Neural progenitor cell (in vitro differentiated cells): ENCODE results near the gene DOCK9.

Experiments used
- EZH2 ChIP-seq: fragments of 200-600 bp; sonication (generic); IDR thresholded peaks from 2 replicates; pipeline ENCODE4 v1.6.1; 2017; ENCODE audit warnings: antibody characterized with exemption, mild to moderate bottlenecking, moderate library complexity
- EZH2phosphoT487 ChIP-seq: fragments of 200-600 bp; sonication (generic); IDR thresholded peaks from 2 replicates; pipeline ENCODE4 v1.6.1; 2017; ENCODE audit warnings: antibody characterized with exemption
- TF ChIP-seq, protein P1 (sequence below): fragments of 200-600 bp; sonication (generic); IDR thresholded peaks from 2 replicates; pipeline ENCODE4 v1.5.1; 2017; ENCODE audit warnings: antibody characterized with exemption, mild to moderate bottlenecking

DNA sequence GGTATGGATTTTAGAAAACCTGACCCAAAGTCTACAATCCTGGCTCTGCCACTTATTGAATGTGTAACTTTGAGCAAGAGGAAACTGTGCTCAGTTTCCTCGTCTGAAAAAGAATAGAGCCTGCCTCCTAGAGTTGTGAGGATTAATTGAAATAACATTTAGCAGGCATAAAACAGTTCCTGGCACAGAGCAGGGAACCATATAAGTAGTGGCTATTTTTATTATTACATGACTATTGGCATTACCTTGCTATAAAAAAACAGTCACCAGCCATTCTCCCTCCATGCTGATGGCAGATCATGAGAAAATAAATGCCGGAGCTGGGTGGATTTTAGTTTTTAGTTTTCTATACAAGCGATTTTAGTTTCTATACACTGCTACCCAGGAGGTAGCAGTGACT is 5.8 kb downstream of the DOCK9 start:
- TF ChIP-seq EZH2phosphoT487 (no peak), EZH2 (no peak)
- TF ChIP-seq, protein P1, sequence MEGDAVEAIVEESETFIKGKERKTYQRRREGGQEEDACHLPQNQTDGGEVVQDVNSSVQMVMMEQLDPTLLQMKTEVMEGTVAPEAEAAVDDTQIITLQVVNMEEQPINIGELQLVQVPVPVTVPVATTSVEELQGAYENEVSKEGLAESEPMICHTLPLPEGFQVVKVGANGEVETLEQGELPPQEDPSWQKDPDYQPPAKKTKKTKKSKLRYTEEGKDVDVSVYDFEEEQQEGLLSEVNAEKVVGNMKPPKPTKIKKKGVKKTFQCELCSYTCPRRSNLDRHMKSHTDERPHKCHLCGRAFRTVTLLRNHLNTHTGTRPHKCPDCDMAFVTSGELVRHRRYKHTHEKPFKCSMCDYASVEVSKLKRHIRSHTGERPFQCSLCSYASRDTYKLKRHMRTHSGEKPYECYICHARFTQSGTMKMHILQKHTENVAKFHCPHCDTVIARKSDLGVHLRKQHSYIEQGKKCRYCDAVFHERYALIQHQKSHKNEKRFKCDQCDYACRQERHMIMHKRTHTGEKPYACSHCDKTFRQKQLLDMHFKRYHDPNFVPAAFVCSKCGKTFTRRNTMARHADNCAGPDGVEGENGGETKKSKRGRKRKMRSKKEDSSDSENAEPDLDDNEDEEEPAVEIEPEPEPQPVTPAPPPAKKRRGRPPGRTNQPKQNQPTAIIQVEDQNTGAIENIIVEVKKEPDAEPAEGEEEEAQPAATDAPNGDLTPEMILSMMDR, result no peak
